Left renal pelvis (tissue), 4 donors: ENCODE measurements around the gene PCGF3. TPM values are rescaled to one million over a fixed set of nuclear protein-coding genes. Genes with fewer than 3 reads are reported as not detected.
"Not testable (repeated sequence)": the region's sequence is repeated elsewhere in the genome, so short reads cannot be mapped to it uniquely, and the experiment has no call there.

Source experiments
- DNase-seq, 4 donors: peaks; one replicate each; pipeline ENCODE4 v3.0.0-alpha.2; 2013; ENCODE audit warnings: low read depth in 4 of 4, low spot score in 3 of 4
- polyA plus RNA-seq, 4 donors: library from polyadenylated mRNA; unstranded; fragments of 120-200 nt; gene quantifications; one replicate each; pipeline ENCODE4 v1.2.1, GENCODE V29; 2013; ENCODE audit not compliant: insufficient read length in 4 of 4

PCGF3 gene
- polyA plus RNA-seq, 4 donors, result 67.3 to 93.3 (median 74.2) TPM

GRCh38 chr4:700587-701264 lies 4.9 kb upstream of the PCGF3 start:
- no peak for DNase-seq

- DNase-seq, result no peak
These were observed 3.0 kb upstream of the PCGF3 start for GRCh38 chr4:702618-703048.

- no peak for DNase-seq
These were observed 2.1 kb upstream of the PCGF3 start for GRCh38 chr4:703336-704197.

GRCh38 chr4:704198-704891 lies 1.3 kb upstream of the PCGF3 start:
- DNase-seq, result no peak

- no peak for DNase-seq
These were observed 708 bp upstream of the PCGF3 start for GRCh38 chr4:704971-705277.

GRCh38 chr4:706083-706633 lies 526 bp downstream of the PCGF3 start:
- DNase-seq, result not testable (repeated sequence)

- no peak for DNase-seq
These were observed 1.4 kb downstream of the PCGF3 start for GRCh38 chr4:706834-707598.

- DNase-seq, result no peak
These were observed 2.4 kb downstream of the PCGF3 start for GRCh38 chr4:707929-708630.

GRCh38 chr4:708631-708933 lies 3.0 kb downstream of the PCGF3 start:
- DNase-seq, result no peak

GRCh38 chr4:709348-709747 lies 3.7 kb downstream of the PCGF3 start:
- DNase-seq, result no peak

- DNase-seq, result no peak
These were observed 4.5 kb downstream of the PCGF3 start for GRCh38 chr4:710116-710515.

- DNase-seq, result no peak
These were observed 5.3 kb downstream of the PCGF3 start for GRCh38 chr4:710916-711315.

- no peak for DNase-seq
These were observed 6.5 kb downstream of the PCGF3 start for GRCh38 chr4:712093-712492.

GRCh38 chr4:712916-713632 lies 7.4 kb downstream of the PCGF3 start:
- no peak for DNase-seq

- DNase-seq, result no peak
These were observed 8.5 kb downstream of the PCGF3 start for GRCh38 chr4:714087-714486.

- DNase-seq, result no peak
These were observed 12.1 kb downstream of the PCGF3 start for GRCh38 chr4:717601-718320.

GRCh38 chr4:718460-718859 lies 12.8 kb downstream of the PCGF3 start:
- DNase-seq, result no peak

GRCh38 chr4:720111-720860 lies 14.7 kb downstream of the PCGF3 start:
- no peak for DNase-seq
